Brain pericyte (primary cell): Measurements from ENCODE around the gene CDH23.
"Not testable (repeated sequence)": the region's sequence is repeated elsewhere in the genome, so short reads cannot be mapped to it uniquely, and the experiment has no call there.

Experiments
- DNase-seq: peaks from one replicate; pipeline ENCODE4 v3.0.0-alpha.2; 2012; ENCODE audit warnings: low read depth, low spot score

CDH23 gene

GRCh38 chr10:71396711-71397295 is at the start of gene CDH23:
CDH23 (plus strand) TSS chr10:71396920; CDS start chr10:71439832, 42,912 bp downstream.
- no peak for DNase-seq

GRCh38 chr10:71347587-71348395 is 48.9 kb upstream of the CDH23 start:
- DNase-seq = no peak

- DNase-seq = no peak
Measured at GRCh38 chr10:71348850-71349249, 47.9 kb upstream of the CDH23 start.

- DNase-seq = no peak
Measured at GRCh38 chr10:71349406-71349805, 47.3 kb upstream of the CDH23 start.

GRCh38 chr10:71351087-71351486 is 45.6 kb upstream of the CDH23 start:
- no peak for DNase-seq

GRCh38 chr10:71351628-71352319 is 44.9 kb upstream of the CDH23 start:
- DNase-seq = no peak

- DNase-seq = no peak
Measured at GRCh38 chr10:71353639-71354038, 43.1 kb upstream of the CDH23 start.

- DNase-seq = no peak
Measured at GRCh38 chr10:71354776-71355175, 41.9 kb upstream of the CDH23 start.

GRCh38 chr10:71355886-71356285 is 40.8 kb upstream of the CDH23 start:
- DNase-seq = no peak

- DNase-seq = no peak
Measured at GRCh38 chr10:71357792-71358265, 38.9 kb upstream of the CDH23 start.

GRCh38 chr10:71358277-71358676 is 38.4 kb upstream of the CDH23 start:
- DNase-seq = no peak

- not testable (repeated sequence) for DNase-seq
Measured at GRCh38 chr10:71358906-71359305, 37.8 kb upstream of the CDH23 start.

- DNase-seq = no peak
Measured at GRCh38 chr10:71359364-71360046, 37.2 kb upstream of the CDH23 start.

- no peak for DNase-seq
Measured at GRCh38 chr10:71360735-71361134, 36.0 kb upstream of the CDH23 start.

GRCh38 chr10:71361581-71361980 is 35.1 kb upstream of the CDH23 start:
- DNase-seq = no peak

GRCh38 chr10:71362141-71362540 is 34.6 kb upstream of the CDH23 start:
- no peak for DNase-seq

- no peak for DNase-seq
Measured at GRCh38 chr10:71363936-71364335, 32.8 kb upstream of the CDH23 start.

- DNase-seq = no peak
Measured at GRCh38 chr10:71365366-71365765, 31.4 kb upstream of the CDH23 start.

- no peak for DNase-seq
Measured at GRCh38 chr10:71366690-71367089, 30.0 kb upstream of the CDH23 start.

GRCh38 chr10:71367271-71367670 is 29.4 kb upstream of the CDH23 start:
- no peak for DNase-seq

GRCh38 chr10:71368176-71368575 is 28.5 kb upstream of the CDH23 start:
- no peak for DNase-seq

- DNase-seq = no peak
Measured at GRCh38 chr10:71368643-71369042, 28.1 kb upstream of the CDH23 start.
